AML-193 (cell line): ENCODE results near the gene CEP126.

Experiments
- DNase-seq, 2 experiments: peaks; one replicate each; lab custom pipeline; 2025; lab: John Stamatoyannopoulos, UW

CEP126 gene

GRCh38 chr11:102007567-102008437, 93.0 kb downstream of the CEP126 start:
- DNase-seq: peak; percentile 33 to 48

DNA sequence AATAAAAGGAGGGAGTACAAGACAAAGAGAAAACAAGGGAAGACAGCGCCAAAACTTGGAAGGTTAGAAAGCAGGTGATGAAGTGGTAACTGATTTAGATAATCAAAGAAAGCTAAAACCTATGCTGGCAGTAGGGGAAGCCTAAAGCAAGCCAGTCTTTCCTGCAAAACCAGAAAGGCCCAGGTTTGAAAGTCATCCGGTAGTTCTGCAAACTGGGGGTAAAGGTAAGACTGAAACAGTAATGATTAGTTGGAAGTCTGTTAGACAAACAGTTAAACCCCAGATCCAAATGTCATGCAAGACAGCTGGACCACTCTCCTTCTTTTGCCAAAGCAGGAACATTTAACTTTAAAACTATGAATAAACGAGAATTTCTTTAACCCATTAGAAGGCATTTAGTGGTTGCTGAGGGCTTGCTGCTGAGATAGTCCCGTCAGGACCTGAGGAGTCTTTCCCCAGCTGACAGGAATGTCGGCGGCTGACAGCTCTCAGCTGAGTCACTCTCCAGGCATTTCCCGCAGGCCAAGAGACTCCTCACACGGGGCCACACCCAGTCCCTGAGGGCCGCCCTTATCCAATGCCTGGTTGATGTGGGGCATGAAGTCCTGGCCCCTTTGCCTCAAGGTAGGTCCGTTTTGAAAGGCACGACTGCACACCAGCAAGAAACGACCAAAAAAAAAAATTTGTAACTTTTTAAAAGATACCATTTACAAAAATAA, 96.1 kb downstream of the CEP126 start:
- no peak for DNase-seq

DNA sequence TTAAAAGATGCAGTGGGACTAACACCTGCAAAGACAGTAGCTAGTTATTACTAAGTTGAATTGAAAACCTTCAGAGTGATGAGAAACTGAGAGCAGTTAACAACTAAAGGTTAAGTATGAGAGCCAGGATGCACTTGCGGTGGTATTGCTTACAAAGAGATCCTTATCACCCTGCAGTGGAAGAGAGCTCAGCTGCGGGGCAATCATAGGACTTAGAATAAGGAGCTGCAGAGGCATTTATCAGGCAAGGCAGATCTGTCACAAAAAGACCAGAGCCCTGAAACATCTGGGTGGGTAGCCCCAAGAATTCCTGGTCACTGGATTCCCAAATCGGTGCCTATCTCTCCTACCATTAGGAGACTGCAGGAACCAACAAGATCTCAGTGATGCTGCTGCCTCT, 98.1 kb downstream of the CEP126 start:
- no peak for DNase-seq

DNA sequence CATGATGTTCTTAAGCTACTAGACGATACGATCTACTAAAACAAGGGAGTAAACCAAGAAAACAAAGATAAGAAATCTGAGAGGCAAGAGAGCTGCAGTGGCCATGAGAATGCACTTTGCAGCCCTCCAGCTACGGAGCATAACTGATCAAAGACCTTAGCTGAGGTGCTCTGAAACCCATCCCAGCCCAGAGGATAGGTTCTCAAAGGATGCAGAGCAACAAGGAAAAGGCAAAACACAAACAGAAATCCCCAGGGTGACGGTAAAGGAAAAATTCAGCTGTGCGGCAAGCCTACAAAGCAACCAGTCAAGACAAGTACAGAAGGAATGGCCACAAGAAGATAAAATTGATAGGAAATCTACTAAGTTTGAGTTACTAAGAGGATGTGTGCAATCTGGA, 99.9 kb downstream of the CEP126 start:
- DNase-seq: no peak

- DNase-seq: no peak
These were observed 102.2 kb downstream of the CEP126 start for GRCh38 chr11:102017026-102017425.

- no peak for DNase-seq
These were observed 111.4 kb downstream of the CEP126 start for GRCh38 chr11:102026217-102026616.

- DNase-seq: no peak
These were observed 112.1 kb downstream of the CEP126 start for GRCh38 chr11:102026959-102027358.

DNA sequence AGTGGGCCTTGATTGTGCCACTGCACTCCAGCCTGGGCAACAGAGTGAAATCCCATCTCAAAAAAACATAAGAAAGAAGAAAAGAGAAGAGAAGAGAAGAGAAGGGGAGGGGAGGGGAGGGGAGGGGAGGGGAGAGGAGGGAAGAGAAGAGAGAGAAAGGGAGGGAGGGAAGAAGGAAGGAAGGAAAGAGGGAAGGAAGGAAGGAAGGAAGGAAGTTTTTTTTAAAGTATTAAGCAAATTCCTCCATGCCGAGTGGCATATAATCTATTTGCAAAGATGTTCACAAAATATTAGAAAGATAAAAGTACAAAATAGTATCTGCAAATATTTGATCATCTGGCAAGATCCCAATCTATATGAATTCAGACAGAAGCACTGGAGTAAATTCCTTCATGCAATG, 121.9 kb downstream of the CEP126 start:
- DNase-seq: no peak

GRCh38 chr11:102046841-102047240, 132.0 kb downstream of the CEP126 start:
- DNase-seq: no peak

DNA sequence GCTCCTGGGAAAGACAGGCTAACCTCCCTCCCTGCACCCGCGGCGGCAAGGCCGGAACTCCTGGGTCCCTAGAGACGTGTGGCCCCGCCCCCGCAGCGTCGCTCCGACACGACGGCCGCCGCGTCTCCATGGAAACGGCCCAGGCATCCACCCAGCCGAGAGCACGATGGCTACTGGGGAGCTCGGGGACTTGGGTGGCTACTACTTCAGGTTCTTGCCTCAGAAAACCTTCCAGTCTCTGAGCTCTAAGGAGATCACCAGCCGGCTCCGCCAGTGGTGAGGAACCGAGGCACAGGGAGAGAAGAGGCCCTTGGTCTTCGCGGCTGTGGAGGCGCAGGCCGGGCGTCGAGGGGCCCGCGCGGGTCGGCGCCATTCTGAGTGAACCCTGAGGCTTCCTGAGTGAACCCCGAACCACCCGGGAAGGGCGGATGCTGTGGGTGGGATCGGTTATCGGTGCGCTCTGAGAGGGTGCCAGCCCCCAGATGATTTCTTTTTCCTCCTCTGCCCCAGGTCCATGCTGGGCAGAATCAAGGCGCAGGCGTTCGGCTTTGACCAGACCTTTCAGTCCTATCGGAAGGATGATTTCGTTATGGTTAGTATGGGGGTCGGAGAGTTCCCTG, 132.6 kb downstream of the CEP126 start, which contains the start of gene CFAP300:
CFAP300 (plus strand) TSS at position 133 of the 620 bp plus-strand sequence; CDS start at position 167, 34 bp downstream.
- DNase-seq: no peak
